Endothelial cell of umbilical vein (primary cell): Measurements from ENCODE around the gene GNAQ. TPM values are rescaled to one million over a fixed set of nuclear protein-coding genes. Genes with fewer than 3 reads are reported as not detected.

Experiments used
- BruUV-seq: library from RNA; stranded (reverse); fragments of 400-500 nt; replicated peaks from 2 replicates; lab custom pipeline; 2021; lab: Mats Ljungman, UMichigan
- CTCF ChIA-PET: fragments of 300-600, 350-600 bp; sonication (Branson Sonifier 250); formaldehyde crosslinking; loops from one replicate; lab custom pipeline; 2021; ENCODE audit warnings: antibody characterized with exemption, inconsistent platforms; lab: Charles Lee
- POLR2A ChIA-PET: fragments of 300-600, 350-600 bp; sonication (Branson Sonifier 250); formaldehyde crosslinking; loops from one replicate; lab custom pipeline; 2021; ENCODE audit warnings: antibody characterized with exemption, inconsistent platforms; lab: Charles Lee
- DNase-seq: peaks from one replicate; pipeline ENCODE4 v3.0.0-alpha.2; 2011; ENCODE audit warnings: low read depth, low spot score
- FAIRE-seq: peaks from 2 replicates; lab custom pipeline; 2011; peaks lifted over from hg19 to GRCh38; lab: Jason Lieb, UNC
- H2AFZ ChIP-seq: 2 replicates; pipeline ENCODE4 v1.6.0; 2012; ENCODE audit warnings: low read depth, low read length, control low read depth, inconsistent platforms
- H3K27ac ChIP-seq: 2 replicates; pipeline ENCODE4 v1.5.1; 2011; ENCODE audit warnings: low read depth, mild to moderate bottlenecking, control low read depth, low read length, moderate library complexity; ENCODE audit not compliant: insufficient read depth
- H3K27me3 ChIP-seq, 2 experiments: 2 replicates each; pipeline versions ENCODE4 v1.6.0 to v1.6.1; 2011; ENCODE audit warnings: low read length in 2 of 2, mixed read lengths in 1 of 2; ENCODE audit not compliant: control insufficient read depth in 2 of 2, insufficient read depth in 2 of 2
- H3K36me3 ChIP-seq, 2 experiments: 2 replicates in 1 of 2; 3 replicates in 1 of 2; pipeline ENCODE4 v1.5.1; 2011; ENCODE audit warnings: low read length in 2 of 2, mild to moderate bottlenecking in 1 of 2, moderate library complexity in 1 of 2; ENCODE audit not compliant: control insufficient read depth in 2 of 2, insufficient read depth in 2 of 2; ENCODE audit errors: extremely low read depth in 1 of 2
- H3K4me1 ChIP-seq: 3 replicates; pipeline ENCODE4 v1.5.1; 2011; ENCODE audit warnings: mild to moderate bottlenecking, low read length; ENCODE audit not compliant: control insufficient read depth, insufficient read depth; ENCODE audit errors: extremely low read depth
- H3K4me2 ChIP-seq: 2 replicates; pipeline ENCODE4 v1.6.1; 2011; ENCODE audit warnings: low read length, control low read depth, mixed read lengths; ENCODE audit not compliant: insufficient read depth
- H3K4me3 ChIP-seq, 3 experiments: fragments of 200-600 bp in 1 of 3; sonication (generic), shearing (Covaris generic) in 1 of 3; replicated peaks in 1 of 3; 2 replicates each; pipeline ENCODE4 v1.5.1; 2011 to 2016; ENCODE audit warnings: control low read depth in 3 of 3, low read length in 3 of 3, mild to moderate bottlenecking in 2 of 3, inconsistent platforms in 1 of 3, low read depth in 1 of 3, moderate library complexity in 1 of 3; ENCODE audit not compliant: insufficient read depth in 1 of 3
- H3K79me2 ChIP-seq: 2 replicates; pipeline ENCODE4 v1.6.0; 2012; ENCODE audit warnings: low read length, inconsistent platforms; ENCODE audit not compliant: control insufficient read depth, insufficient read depth
- H3K9ac ChIP-seq: replicated peaks from 2 replicates; pipeline ENCODE3; 2011; ENCODE audit warnings: low read length, control low read depth; ENCODE audit not compliant: insufficient read depth; ENCODE audit errors: extremely low read depth
- H3K9me1 ChIP-seq: replicated peaks from 3 replicates; pipeline ENCODE4 v1.6.0; 2011; ENCODE audit warnings: mild to moderate bottlenecking, low read length; ENCODE audit not compliant: control insufficient read depth, insufficient read depth; ENCODE audit errors: extremely low read depth
- H3K9me3 ChIP-seq: replicated peaks from 2 replicates; pipeline ENCODE4 v1.5.1; 2012; ENCODE audit warnings: low read length, inconsistent platforms; ENCODE audit not compliant: control insufficient read depth, insufficient read depth
- H4K20me1 ChIP-seq: replicated peaks from 2 replicates; pipeline ENCODE3; 2011; ENCODE audit warnings: mild to moderate bottlenecking, low read length; ENCODE audit not compliant: control insufficient read depth, insufficient read depth; ENCODE audit errors: extremely low read depth
- CTCF ChIP-seq, 2 donors: IDR thresholded peaks; 1 replicate in 1 of 2; 2 replicates in 1 of 2; pipeline ENCODE4 v1.5.1; 2011; ENCODE audit warnings: low read length in 2 of 2, mild to moderate bottlenecking in 2 of 2, moderate library complexity in 2 of 2, control low read depth in 1 of 2, inconsistent platforms in 1 of 2, low read depth in 1 of 2; ENCODE audit not compliant: insufficient read depth in 1 of 2; ENCODE audit errors: extremely low read depth in 1 of 2
- EZH2 ChIP-seq: IDR thresholded peaks from 2 replicates; pipeline ENCODE4 v1.6.1; 2012; ENCODE audit warnings: borderline replicate concordance, low read depth, mild to moderate bottlenecking, moderate library complexity, low read length, inconsistent platforms; ENCODE audit not compliant: severe bottlenecking
- GATA2 ChIP-seq: IDR thresholded peaks from 2 replicates; pipeline ENCODE4 v1.7.0; 2011; ENCODE audit warnings: low read depth, mild to moderate bottlenecking, moderate library complexity, mixed read lengths, low read length; ENCODE audit not compliant: insufficient read length, insufficient read depth
- JUN ChIP-seq: IDR thresholded peaks from 2 replicates; pipeline ENCODE4 v1.6.1; 2011; ENCODE audit warnings: borderline replicate concordance, low read depth; ENCODE audit not compliant: insufficient read length, insufficient read depth
- MAX ChIP-seq: IDR thresholded peaks from 2 replicates; pipeline ENCODE4 v1.6.1; 2011; ENCODE audit not compliant: insufficient read depth, insufficient read length
- MYC ChIP-seq: IDR thresholded peaks from one replicate; pipeline ENCODE4 v1.6.1; 2011; ENCODE audit warnings: mild to moderate bottlenecking, low read depth, low read length
- POLR2A ChIP-seq: IDR thresholded peaks from 2 replicates; pipeline ENCODE4 v1.6.1; 2012; ENCODE audit warnings: low read depth, mild to moderate bottlenecking, control low read depth, low read length
- POLR2AphosphoS5 ChIP-seq: IDR thresholded peaks from 2 replicates; pipeline ENCODE4 v1.6.1; 2012; ENCODE audit warnings: low read depth, mild to moderate bottlenecking, control low read depth, low read length, moderate library complexity; ENCODE audit not compliant: insufficient read depth
- dilution Hi-C: fragments of 300-500 bp; cut with MboI; formaldehyde crosslinking; loops from one replicate; pipeline ENCODE4 v1.15.0; 2019; ENCODE audit warnings: low sequenced_read_pairs; ENCODE audit not compliant: extremely low pct_ligation_motif_present
- intact Hi-C: fragments of 100-400 bp; cut with micrococcal nuclease; formaldehyde crosslinking; loops from one replicate; pipeline ENCODE4 v1.10.0; 2022
- polyA plus RNA-seq, 4 experiments: library from polyadenylated mRNA; depleted of rRNA in 3 of 4; stranded (reverse) in 3 of 4; unstranded in 1 of 4; fragments of >200 nt; gene quantifications; 2 replicates each; pipeline versions ENCODE4 v1.2.1 to v1.2.3, GENCODE V29; 2011 to 2012; ENCODE audit warnings: missing spikeins in 1 of 4
- total RNA-seq: library from RNA; stranded (reverse); gene quantifications from 2 replicates; pipeline ENCODE4 v1.2.3, GENCODE V29; 2021

Gene GNAQ
- total and polyA plus RNA-seq, 2 donors (not counting 3 experiments of a cell fraction or from before 2014, with no cell fraction given) = 26.1 to 67.3 TPM

- Histone ChIP-seq H3K9me3 (no peaks in the 10 kb centered on the region), H3K27me3 (no peaks in the 10 kb centered on the region), H3K27ac (peak overlapping the region; percentile 39), H3K79me2 (peaks cover 64% of the 10 kb centered on the region), H3K9me1 (no peaks in the 10 kb centered on the region), H4K20me1 (peaks cover 4% of the 10 kb centered on the region), H3K9ac (peak overlapping the region; percentile 74), H3K4me3 (peak overlapping the region; percentile 88 to 95 (median 91)), H3K4me2 (peak overlapping the region; percentile 91), H3K4me1 (peaks cover 53% of the 10 kb centered on the region), H2AFZ (no peak overlapping the region), H3K36me3 (no peaks in the 10 kb centered on the region)
- CTCF ChIA-PET = interaction anchor here (1.0 to 14.2 kb wide), 5 partner anchors 27 to 573 kb away, joined by 3 to 431 read pairs (median 3); no protein-coding TSS in a partner anchor
- TF ChIP-seq MAX = no peak
- TF ChIP-seq POLR2A = no peak
- TF ChIP-seq MYC = no peak
- no peak for TF ChIP-seq GATA2
- TF ChIP-seq EZH2 = no peak
- no peak for TF ChIP-seq CTCF (IDR thresholded peaks at IDR 0.05; ENCODE audit: extremely low read depth in 1 of 2, insufficient read depth in 1 of 2, low read depth in 1 of 2, low read length in 2 of 2)
- TF ChIP-seq JUN = no peak
- no peak for TF ChIP-seq POLR2AphosphoS5
- intact Hi-C loops (loop anchor here (1.0 to 10.0 kb wide), 7 partner anchors 7 to 855 kb away; partner anchors contain the start of gene VPS13A), dilution Hi-C loops (no loop called here)
- FAIRE-seq (peak; percentile 33), DNase-seq (peak; percentile 67)
- TSS peak; percentile 17 for BruUV-seq
- POLR2A ChIA-PET = interaction anchor here (1.2 kb wide), 1 partner anchor 52 kb away, joined by 4 read pairs; no protein-coding TSS in a partner anchor
Measured at GRCh38 chr9:78029551-78030295, 1.9 kb downstream of the GNAQ start.
